Cerebellar cortex (tissue), 1 donor: ENCODE data around the gene MINAR2.
A peak's percentile ranks its signal among the peaks of the same experiment; 100 is the strongest.

Experiments
- DNase-seq: peaks from one replicate; pipeline ENCODE4 v3.0.0-alpha.2; 2015; ENCODE audit warnings: low spot score

MINAR2 gene

GRCh38 chr5:129771058-129771838 lies 23.4 kb downstream of the MINAR2 start:
- peak; percentile 46 for DNase-seq

GRCh38 chr5:129773376-129773775 lies 25.5 kb downstream of the MINAR2 start:
- no peak for DNase-seq

GRCh38 chr5:129781594-129781993 lies 33.7 kb downstream of the MINAR2 start:
- DNase-seq, result no peak

- no peak for DNase-seq
Measured at GRCh38 chr5:129803403-129803802, 55.5 kb downstream of the MINAR2 start.

GRCh38 chr5:129804705-129805104 lies 56.8 kb downstream of the MINAR2 start:
- no peak for DNase-seq

- DNase-seq, result no peak
Measured at GRCh38 chr5:129807162-129807814, 59.4 kb downstream of the MINAR2 start.
